ENCODE measurements around the gene TBC1D22B.

- no peak for TF ChIP-seq CTCF (IDR thresholded peaks at IDR 0.05)
- TF ChIP-seq POLR2A (IDR thresholded peaks at IDR 0.05): no peak
These were observed 32.0 kb upstream of the TBC1D22B start for GRCh38 chr6:37225350-37226169.
